Measurements from ENCODE around the gene ACIN1.

DNA sequence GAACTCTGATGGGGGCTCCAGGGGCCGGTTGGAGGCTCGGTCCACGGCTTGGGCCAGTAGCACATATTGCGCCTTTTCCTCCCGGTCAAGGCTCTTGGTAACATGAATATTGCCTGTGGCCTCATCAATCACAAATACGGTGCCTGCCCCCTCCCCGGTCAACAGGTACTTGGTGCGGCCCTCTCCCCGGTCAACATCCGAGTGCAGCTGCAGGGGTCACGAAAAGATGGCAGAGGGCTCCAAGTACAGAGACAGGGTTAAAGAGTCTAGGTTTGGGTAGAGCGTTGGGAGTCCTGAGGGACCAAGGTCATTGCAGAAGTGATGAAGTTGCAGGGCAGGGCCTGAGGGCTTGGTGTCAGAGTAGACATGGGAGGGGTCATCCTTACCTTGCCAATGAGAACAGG, 39.8 kb downstream of the ACIN1 start:
- no peak for TF ChIP-seq EZH2 (IDR thresholded peaks at IDR 0.05; ENCODE audit: borderline replicate concordance, low read length)
- TF ChIP-seq, protein P1, sequence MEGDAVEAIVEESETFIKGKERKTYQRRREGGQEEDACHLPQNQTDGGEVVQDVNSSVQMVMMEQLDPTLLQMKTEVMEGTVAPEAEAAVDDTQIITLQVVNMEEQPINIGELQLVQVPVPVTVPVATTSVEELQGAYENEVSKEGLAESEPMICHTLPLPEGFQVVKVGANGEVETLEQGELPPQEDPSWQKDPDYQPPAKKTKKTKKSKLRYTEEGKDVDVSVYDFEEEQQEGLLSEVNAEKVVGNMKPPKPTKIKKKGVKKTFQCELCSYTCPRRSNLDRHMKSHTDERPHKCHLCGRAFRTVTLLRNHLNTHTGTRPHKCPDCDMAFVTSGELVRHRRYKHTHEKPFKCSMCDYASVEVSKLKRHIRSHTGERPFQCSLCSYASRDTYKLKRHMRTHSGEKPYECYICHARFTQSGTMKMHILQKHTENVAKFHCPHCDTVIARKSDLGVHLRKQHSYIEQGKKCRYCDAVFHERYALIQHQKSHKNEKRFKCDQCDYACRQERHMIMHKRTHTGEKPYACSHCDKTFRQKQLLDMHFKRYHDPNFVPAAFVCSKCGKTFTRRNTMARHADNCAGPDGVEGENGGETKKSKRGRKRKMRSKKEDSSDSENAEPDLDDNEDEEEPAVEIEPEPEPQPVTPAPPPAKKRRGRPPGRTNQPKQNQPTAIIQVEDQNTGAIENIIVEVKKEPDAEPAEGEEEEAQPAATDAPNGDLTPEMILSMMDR (conservative IDR thresholded peaks at IDR 0.05 in 1 of 2, IDR thresholded peaks at IDR 0.05 in 1 of 2; ENCODE audit: extremely low read depth in 1 of 2, insufficient read depth in 1 of 2, low read depth in 1 of 2, low read length in 2 of 2): no peak

All from mammary epithelial cell (primary cell).